HG03521 (cell line): ENCODE results near the gene ACVR2B.

ENCODE experiments used
- ATAC-seq: cut with Tn5 transposase; IDR thresholded peaks from one replicate; pipeline ENCODE4 v1.9.1; 2021; ENCODE audit warnings: mild to moderate bottlenecking, moderate library complexity; ENCODE audit not compliant: unreplicated experiment

Gene ACVR2B

DNA sequence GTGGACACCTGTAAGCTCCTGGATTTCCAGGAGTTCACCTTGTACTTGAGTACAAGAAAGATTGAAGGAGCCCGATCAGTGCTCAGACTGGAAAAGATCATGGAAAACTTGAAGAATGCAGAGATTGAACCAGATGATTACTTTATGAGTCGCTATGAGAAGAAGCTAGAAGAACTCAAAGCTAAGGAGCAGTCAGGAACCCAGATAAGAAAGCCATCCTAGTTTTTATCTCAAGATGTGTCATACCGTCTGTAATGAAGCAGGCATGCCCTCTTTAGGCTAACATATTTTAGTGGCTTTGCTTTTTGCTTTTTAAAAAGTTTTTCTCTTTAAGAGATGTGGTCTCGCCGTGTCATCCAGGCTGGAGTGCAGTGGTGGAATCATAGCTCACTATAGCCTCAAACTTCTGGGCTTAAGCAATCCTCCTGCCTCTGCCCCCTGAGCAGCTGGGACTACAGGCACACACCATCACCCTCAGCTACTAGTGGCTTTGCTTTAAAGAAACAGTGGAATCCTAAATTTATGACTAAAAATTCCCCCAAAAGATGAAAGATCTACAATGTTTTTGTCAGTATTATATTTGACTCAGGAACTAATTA, 70.5 kb downstream of the ACVR2B start:
- ATAC-seq, result no peak

DNA sequence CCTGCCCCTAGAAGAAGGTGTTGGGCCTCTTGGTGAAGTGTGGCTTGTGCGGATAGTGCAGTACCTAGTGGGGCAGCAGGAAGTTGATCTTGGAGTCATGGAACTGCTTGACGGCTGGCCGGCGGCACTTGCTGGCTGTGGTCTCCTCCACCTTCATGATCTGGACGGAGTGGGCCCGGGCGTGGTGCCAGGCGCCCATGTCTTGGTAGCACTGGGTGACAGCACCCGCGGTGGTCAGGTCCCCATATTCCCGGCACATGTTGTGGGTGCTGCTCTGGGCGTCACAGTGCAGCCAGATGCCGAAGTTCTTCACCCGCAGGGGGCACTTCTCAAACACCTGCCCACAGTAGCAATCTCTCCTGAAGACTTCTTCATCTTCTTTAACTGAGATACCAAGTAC, 73.1 kb downstream of the ACVR2B start:
- no peak for ATAC-seq

DNA sequence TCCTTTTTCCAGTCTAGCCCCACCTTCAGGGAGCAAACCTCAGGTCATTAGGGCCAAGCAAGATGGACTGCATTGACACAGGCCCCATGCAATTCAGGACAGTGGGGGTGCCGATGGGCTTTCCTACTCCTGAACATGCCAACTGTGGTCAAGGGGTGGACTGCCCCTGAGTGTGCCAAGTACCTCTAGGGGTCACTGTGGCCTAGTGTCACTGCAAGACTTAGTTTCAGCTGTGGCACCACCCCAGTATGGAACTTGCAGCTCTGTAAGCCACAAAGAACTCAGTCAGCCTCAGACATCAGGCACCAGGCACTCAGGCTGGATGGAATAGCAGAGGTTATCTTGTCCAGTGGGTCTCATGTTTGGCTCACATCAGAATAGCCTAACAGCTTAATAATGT, 74.8 kb downstream of the ACVR2B start:
- no peak for ATAC-seq

DNA sequence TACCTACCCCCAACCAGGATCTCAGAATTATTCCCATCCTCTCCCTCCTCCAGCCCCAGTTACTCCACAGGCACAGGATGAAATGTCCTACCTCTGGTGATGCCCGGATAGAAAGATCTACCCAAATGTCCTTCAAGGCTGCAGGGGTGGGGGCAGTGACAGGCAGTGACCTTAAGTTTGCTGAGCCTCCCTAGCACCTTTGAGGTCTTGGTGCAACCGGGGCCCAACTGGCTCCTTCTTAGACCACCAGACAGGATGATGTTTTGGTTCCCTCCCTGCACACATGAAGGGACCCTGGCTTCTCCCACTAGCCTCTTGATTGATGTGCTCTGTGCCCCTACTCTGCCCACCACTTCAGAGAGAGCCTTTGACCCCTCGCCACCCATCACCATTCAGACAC, 78.8 kb downstream of the ACVR2B start:
- ATAC-seq, result no peak

DNA sequence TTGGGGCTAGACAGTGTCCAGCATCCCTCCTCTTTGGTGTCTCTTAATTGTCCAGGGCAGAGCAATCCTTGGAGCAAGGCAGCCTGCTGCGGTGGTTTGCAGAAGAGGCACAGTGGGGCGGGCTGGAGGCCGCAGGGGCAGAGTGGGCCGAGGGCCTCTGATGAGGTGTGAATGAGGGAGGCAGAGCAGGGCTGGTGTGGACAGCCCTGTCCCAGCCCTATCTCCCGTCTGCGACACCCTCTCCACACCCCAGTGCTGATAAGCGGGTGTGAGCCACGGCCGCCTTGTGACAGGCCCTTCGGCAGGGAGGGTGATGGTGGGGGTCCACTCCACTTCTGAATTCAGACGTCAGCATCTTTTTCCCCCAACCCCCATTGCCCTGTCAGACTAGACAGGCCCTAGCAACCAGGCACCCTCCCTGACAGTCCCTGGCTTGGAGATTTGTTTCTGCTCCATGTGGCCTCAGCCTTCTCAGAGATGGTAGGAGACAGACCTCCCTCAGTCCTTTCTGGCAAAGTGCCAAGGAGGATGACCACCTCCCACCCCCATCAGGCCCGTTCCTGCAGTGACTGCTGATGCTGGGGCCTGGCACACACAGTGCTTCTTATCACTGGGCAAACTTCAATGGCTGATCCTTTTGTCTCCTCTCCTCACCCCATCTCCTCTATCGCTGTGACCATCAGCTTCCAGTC, 79.7 kb downstream of the ACVR2B start:
- ATAC-seq, result no peak

DNA sequence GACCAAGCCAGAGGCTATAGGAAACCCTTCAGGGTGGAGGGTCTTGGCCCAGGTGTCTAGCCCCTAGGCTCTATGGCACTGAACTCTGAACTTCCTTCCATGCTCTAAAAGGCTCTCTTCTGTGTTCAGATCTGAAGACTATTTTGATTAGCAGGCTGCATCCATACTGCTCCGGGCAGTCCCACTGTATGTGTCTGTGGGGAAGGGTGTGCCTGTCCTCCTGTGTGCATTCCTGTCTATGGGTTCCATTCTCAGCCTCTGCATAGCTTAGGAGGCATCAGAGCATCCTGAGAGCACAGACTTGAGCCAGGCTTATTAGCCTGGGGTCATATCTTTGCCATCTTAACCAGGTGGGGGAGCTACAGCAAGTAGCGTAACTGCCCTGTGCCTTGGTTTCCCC, 80.5 kb downstream of the ACVR2B start:
- no peak for ATAC-seq

DNA sequence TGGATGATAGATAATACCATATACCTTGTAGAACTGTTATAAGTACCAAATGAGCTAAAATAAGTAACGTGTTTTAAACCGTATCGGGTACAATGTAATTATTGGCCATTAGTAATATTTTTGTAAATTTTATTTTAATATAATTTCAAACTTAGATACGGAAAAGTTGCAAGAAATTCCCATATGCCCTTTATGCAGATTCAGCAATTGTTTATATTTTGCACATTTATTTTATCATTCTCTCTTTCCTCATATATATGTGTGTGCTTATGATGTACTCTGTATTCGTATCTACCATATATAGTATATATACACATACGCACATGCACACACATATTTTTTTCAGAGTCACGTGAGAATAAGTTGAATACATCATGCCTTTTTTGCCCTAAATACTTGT, 80.9 kb downstream of the ACVR2B start:
- no peak for ATAC-seq

DNA sequence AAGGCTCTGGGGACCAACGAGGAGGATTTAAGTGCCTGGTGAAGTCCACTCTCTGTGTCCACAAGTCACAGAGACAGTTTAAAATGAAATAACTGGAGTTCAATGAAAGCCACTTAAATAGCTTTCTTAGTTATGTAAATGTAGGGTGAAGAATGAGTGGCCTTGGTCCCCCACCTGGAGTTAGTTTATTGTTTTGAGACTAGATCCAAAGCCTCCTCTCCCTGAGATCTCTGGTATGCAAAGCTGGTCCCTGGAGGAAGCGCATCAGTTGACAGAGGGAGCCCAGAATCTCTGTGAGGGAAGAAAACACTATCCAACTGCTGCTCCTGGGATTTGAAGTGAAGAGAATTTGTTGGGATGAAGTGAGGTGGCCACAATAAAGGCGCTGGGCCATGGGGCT, 83.0 kb downstream of the ACVR2B start:
- no peak for ATAC-seq

DNA sequence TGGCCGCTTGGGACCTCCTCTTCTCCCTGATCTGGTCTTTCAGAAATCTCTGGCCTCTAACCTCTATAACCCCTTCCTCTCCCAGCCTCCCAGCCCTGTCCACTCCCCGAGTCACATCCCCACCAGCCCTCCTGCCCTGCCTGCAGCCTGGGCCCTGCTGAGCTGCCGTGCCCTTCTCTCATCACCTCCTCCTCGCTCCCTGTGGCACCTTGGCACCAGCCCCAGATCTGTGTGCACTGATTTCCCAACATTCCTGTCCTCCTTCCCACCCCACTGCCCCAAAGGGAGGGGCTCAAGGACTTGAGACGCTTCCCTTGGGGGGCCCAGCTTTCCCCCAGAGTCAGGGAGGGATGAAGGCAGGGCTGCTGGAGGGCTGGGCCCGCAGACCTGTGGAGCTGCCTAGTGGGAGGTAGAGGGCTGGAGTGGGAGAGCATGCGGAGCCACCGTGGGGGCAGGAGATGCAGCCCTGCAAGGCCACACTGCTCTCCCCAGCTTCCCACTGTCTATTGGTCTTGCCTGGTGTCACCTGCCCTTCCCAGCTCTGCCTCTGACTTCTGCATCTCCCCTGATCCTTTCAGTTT, 85.2 kb downstream of the ACVR2B start:
- no peak for ATAC-seq

DNA sequence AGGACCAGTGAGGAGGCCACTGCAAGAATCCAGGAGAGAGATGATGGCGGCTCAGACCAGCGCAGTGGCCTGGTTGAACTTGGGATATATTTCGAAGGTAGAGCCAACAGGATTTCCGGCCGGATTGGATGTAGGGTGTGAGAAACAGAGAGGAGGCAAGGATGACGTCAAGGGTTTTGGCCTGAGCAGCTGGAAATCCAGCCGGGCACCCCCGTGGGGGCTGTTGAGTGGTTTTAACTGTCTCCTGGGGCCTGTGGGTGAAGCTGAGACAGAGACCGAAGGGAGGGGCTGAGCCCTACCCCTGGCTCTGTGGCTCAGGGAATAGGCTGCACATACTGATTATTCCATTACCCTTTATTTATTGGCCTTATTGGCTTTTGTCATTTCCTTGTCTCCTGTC, 88.1 kb downstream of the ACVR2B start:
- no peak for ATAC-seq
